Measurements from ENCODE around the gene NEMF.
"Not testable (repeated sequence)": the region's sequence is repeated elsewhere in the genome, so short reads cannot be mapped to it uniquely, and the experiment has no call there.

Gene NEMF

GRCh38 chr14:49875640-49876198, 23.1 kb upstream of the NEMF start:
- no peak for DNase-seq (ENCODE audit: low read depth, low spot score)
- Histone ChIP-seq H3K4me3 (ENCODE audit: insufficient read length, low read depth) (no peak overlapping the region), H3K36me3 (ENCODE audit: insufficient read depth, insufficient read length, low read length) (no peaks in the 10 kb centered on the region), H3K4me1 (ENCODE audit: insufficient read depth, insufficient read length) (no peaks in the 10 kb centered on the region), H3K9me3 (ENCODE audit: insufficient read depth, low read length) (no peaks in the 10 kb centered on the region), H3K27me3 (ENCODE audit: insufficient read depth, insufficient read length) (no peaks in the 10 kb centered on the region), H3K9ac (ENCODE audit: insufficient read length, low read depth) (no peak overlapping the region)
- TF ChIP-seq ZNF274 (IDR thresholded peaks at IDR 0.05; ENCODE audit: low read depth, low read length), result no peak
- TF ChIP-seq SUZ12 (IDR thresholded peaks at IDR 0.05; ENCODE audit: extremely low read depth, insufficient read depth, insufficient read length), result no peak
- TF ChIP-seq YY1 (IDR thresholded peaks at IDR 0.05; ENCODE audit: insufficient read depth, insufficient read length), result no peak

GRCh38 chr14:49873548-49873947, 21.0 kb upstream of the NEMF start:
- H3K4me1 ChIP-seq (ENCODE audit: insufficient read depth, insufficient read length); H3K9me3 ChIP-seq (ENCODE audit: insufficient read depth, low read length); H3K27me3 ChIP-seq (ENCODE audit: insufficient read depth, insufficient read length); H3K9ac ChIP-seq (ENCODE audit: insufficient read length, low read depth); H3K4me3 ChIP-seq (ENCODE audit: insufficient read length, low read depth); H3K36me3 ChIP-seq (ENCODE audit: insufficient read depth, insufficient read length, low read length); DNase-seq (ENCODE audit: low read depth, low spot score): not testable (repeated sequence)

DNA sequence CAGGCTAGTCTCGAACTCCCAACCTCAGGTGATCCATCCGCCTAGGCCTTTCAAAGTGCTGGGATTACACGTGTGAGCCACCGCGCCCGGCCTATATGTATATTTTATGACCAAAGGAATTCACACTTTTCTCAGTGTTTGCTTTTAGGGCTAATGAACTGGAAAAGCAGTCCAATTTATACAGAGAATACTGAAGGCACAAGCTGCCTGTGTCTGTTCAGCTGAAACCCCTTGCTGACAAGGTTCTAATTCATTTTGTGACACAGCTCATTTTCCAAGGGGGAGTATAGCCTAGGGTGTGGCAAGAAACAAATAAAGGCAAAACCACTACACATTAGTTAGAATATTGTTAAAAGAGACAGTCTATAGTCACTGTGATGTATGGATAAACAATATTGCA, 18.3 kb upstream of the NEMF start:
- TF ChIP-seq SUZ12 (IDR thresholded peaks at IDR 0.05; ENCODE audit: extremely low read depth, insufficient read depth, insufficient read length), result no peak
- TF ChIP-seq YY1 (IDR thresholded peaks at IDR 0.05; ENCODE audit: insufficient read depth, insufficient read length), result no peak
- no peak for TF ChIP-seq ZNF274 (IDR thresholded peaks at IDR 0.05; ENCODE audit: low read depth, low read length)
- DNase-seq (ENCODE audit: low read depth, low spot score), result no peak
- Histone ChIP-seq H3K4me3 (ENCODE audit: insufficient read length, low read depth) (no peak overlapping the region), H3K27me3 (ENCODE audit: insufficient read depth, insufficient read length) (peaks cover 7% of the 10 kb centered on the region), H3K9me3 (ENCODE audit: insufficient read depth, low read length) (no peaks in the 10 kb centered on the region), H3K9ac (ENCODE audit: insufficient read length, low read depth) (no peak overlapping the region), H3K36me3 (ENCODE audit: insufficient read depth, insufficient read length, low read length) (no peaks in the 10 kb centered on the region), H3K4me1 (ENCODE audit: insufficient read depth, insufficient read length) (no peaks in the 10 kb centered on the region)

DNA sequence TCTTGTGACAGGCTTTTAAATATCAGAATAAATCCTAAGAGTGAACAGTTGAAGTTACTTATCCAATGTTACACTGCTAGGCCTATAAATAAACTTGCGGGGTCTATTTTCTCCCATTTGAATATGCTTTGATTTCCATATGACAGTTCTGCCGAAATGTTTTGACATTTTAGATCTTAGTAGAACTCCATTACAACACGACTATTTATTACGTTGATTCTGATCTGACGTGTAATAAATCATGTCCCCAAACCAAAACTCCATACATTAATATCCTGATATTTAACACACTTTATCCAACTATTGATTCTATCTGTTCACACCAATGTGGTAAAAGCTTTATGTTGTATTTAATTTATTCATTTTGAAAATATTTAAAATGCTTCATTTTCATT, 16.1 kb upstream of the NEMF start:
- TF ChIP-seq ZNF274 (IDR thresholded peaks at IDR 0.05; ENCODE audit: low read depth, low read length) (no peak), YY1 (IDR thresholded peaks at IDR 0.05; ENCODE audit: insufficient read depth, insufficient read length) (no peak), SUZ12 (IDR thresholded peaks at IDR 0.05; ENCODE audit: extremely low read depth, insufficient read depth, insufficient read length) (no peak)
- Histone ChIP-seq H3K4me1 (ENCODE audit: insufficient read depth, insufficient read length) (no peaks in the 10 kb centered on the region), H3K27me3 (ENCODE audit: insufficient read depth, insufficient read length) (peaks cover 7% of the 10 kb centered on the region), H3K9ac (ENCODE audit: insufficient read length, low read depth) (no peak overlapping the region), H3K9me3 (ENCODE audit: insufficient read depth, low read length) (no peaks in the 10 kb centered on the region), H3K36me3 (ENCODE audit: insufficient read depth, insufficient read length, low read length) (no peaks in the 10 kb centered on the region), H3K4me3 (ENCODE audit: insufficient read length, low read depth) (no peak overlapping the region)
- no peak for DNase-seq (ENCODE audit: low read depth, low spot score)

GRCh38 chr14:49867831-49868719, 15.5 kb upstream of the NEMF start:
- H3K9ac ChIP-seq (ENCODE audit: insufficient read length, low read depth), result peak overlapping the region; percentile 80

DNA sequence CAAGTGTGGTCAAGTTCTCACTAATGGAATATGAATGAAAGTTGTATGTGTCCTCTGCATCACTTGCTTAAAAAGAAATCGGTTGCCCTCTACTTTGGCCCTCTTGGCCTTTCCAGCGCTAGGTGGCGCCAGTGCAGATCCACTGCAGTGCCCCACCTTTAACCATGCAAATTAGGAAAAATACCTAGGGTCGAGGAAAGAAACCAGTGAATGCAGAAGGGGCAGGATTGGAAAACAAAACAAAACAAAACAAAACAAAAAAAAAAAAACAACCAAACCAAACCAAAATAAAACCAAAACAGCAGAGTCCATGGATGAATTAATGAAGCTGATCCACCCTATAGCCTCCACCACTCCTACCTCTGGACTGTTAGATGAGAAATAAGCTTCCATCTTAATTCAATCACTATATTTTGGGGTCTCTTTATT, 12.9 kb upstream of the NEMF start:
- Histone ChIP-seq H3K9me3 (ENCODE audit: insufficient read depth, low read length) (no peaks in the 10 kb centered on the region), H3K4me1 (ENCODE audit: insufficient read depth, insufficient read length) (no peaks in the 10 kb centered on the region), H3K9ac (ENCODE audit: insufficient read length, low read depth) (no peak overlapping the region), H3K27me3 (ENCODE audit: insufficient read depth, insufficient read length) (peaks cover 7% of the 10 kb centered on the region), H3K36me3 (ENCODE audit: insufficient read depth, insufficient read length, low read length) (no peaks in the 10 kb centered on the region), H3K4me3 (ENCODE audit: insufficient read length, low read depth) (no peak overlapping the region)
- DNase-seq (ENCODE audit: low read depth, low spot score), result no peak
- TF ChIP-seq ZNF274 (IDR thresholded peaks at IDR 0.05; ENCODE audit: low read depth, low read length) (no peak), SUZ12 (IDR thresholded peaks at IDR 0.05; ENCODE audit: extremely low read depth, insufficient read depth, insufficient read length) (no peak), YY1 (IDR thresholded peaks at IDR 0.05; ENCODE audit: insufficient read depth, insufficient read length) (no peak)

More at GRCh38 chr14:49867831-49868719, 15.5 kb upstream of the NEMF start:
- peak; percentile 75 for DNase-seq (ENCODE audit: low read depth, low spot score)
- Histone ChIP-seq H3K36me3 (ENCODE audit: insufficient read depth, insufficient read length, low read length) (no peaks in the 10 kb centered on the region), H3K27me3 (ENCODE audit: insufficient read depth, insufficient read length) (peaks cover 7% of the 10 kb centered on the region), H3K4me3 (ENCODE audit: insufficient read length, low read depth) (peak overlapping the region; percentile 56), H3K9me3 (ENCODE audit: insufficient read depth, low read length) (no peaks in the 10 kb centered on the region), H3K4me1 (ENCODE audit: insufficient read depth, insufficient read length) (no peaks in the 10 kb centered on the region)
- TF ChIP-seq YY1 (IDR thresholded peaks at IDR 0.05; ENCODE audit: insufficient read depth, insufficient read length) (no peak), ZNF274 (IDR thresholded peaks at IDR 0.05; ENCODE audit: low read depth, low read length) (no peak), SUZ12 (IDR thresholded peaks at IDR 0.05; ENCODE audit: extremely low read depth, insufficient read depth, insufficient read length) (no peak)

DNA sequence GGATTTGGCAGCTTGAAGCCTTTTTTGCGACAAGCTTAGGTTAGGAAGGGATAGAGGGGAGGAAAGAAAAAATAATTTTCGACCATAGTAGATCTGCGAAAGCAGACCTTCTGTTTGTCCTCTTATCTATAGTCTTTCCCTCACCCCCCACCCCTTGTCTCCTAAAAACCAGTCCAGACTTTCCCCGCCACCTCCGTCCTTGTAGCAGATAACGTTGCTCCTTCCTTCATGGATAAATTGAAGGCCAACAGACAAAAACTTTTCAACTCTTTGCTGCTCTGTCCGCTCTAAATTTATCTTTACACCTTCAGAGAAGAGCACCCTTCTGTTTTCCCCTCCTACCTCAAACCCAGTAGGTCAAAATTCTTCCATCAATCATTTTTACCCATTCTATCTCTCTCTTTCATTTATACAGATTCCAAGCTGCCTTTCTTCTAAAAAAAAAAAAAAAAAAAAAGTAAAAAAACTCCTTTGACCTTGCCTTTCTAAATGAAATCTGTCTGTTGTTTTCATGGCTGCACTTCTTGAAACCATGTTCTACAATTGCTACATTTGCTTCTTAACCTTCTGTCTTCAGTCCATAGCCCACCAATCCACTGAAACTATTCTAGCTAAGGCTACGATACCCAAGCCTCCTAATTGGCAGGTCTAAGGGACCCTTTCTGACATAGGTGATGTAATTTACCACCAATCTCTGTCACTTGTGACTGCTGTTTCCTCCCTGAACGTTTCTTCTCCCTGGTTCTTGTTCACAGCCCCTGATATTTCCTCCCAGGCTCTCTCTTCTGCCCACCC, 11.1 kb upstream of the NEMF start:
- Histone ChIP-seq H3K9me3 (ENCODE audit: insufficient read depth, low read length) (no peaks in the 10 kb centered on the region), H3K4me1 (ENCODE audit: insufficient read depth, insufficient read length) (no peaks in the 10 kb centered on the region), H3K27me3 (ENCODE audit: insufficient read depth, insufficient read length) (peaks cover 3% of the 10 kb centered on the region), H3K9ac (ENCODE audit: insufficient read length, low read depth) (peak overlapping the region; percentile 92), H3K36me3 (ENCODE audit: insufficient read depth, insufficient read length, low read length) (no peaks in the 10 kb centered on the region), H3K4me3 (ENCODE audit: insufficient read length, low read depth) (peak overlapping the region; percentile 83)
- TF ChIP-seq YY1 (IDR thresholded peaks at IDR 0.05; ENCODE audit: insufficient read depth, insufficient read length) (no peak), ZNF274 (IDR thresholded peaks at IDR 0.05; ENCODE audit: low read depth, low read length) (no peak), SUZ12 (IDR thresholded peaks at IDR 0.05; ENCODE audit: extremely low read depth, insufficient read depth, insufficient read length) (no peak)
- DNase-seq (ENCODE audit: low read depth, low spot score), result no peak

Data from NT2/D1 (cell line).